ENCODE measurements around the gene FYN. TPM values are rescaled to one million over a fixed set of nuclear protein-coding genes. Genes with fewer than 3 reads are reported as not detected.

FYN gene
- total RNA-seq, 1 experiment from 2014 or later: 34.3 TPM

GRCh38 chr6:111679126-111679858, 194.0 kb downstream of the FYN start:
- Histone ChIP-seq H3K4me1 (ENCODE audit: insufficient read depth, low read length, poor library complexity, severe bottlenecking) (no peaks in the 10 kb centered on the region), H3K27me3 (replicated peaks; ENCODE audit: insufficient read depth, low read depth, low read length, poor library complexity) (no peaks in the 10 kb centered on the region), H3K4me3 (ENCODE audit: low read depth, low read length, poor library complexity, severe bottlenecking) (no peak overlapping the region), H3K9me3 (ENCODE audit: low read depth, low read length, poor library complexity, severe bottlenecking) (no peaks in the 10 kb centered on the region), H3K36me3 (ENCODE audit: insufficient read depth, low read length, poor library complexity, severe bottlenecking) (no peaks in the 10 kb centered on the region), H3K27ac (ENCODE audit: low read depth, low read length, poor library complexity, severe bottlenecking) (no peak overlapping the region)
- POLR2A ChIA-PET (ENCODE audit: low non-redundant PET): no interaction called here
- intact Hi-C loops (cut with micrococcal nuclease; ENCODE audit: unreplicated experiment): no loop called here
- TF ChIP-seq EZH2 (IDR thresholded peaks at IDR 0.05; ENCODE audit: borderline replicate concordance, low read depth, low read length, poor library complexity, severe bottlenecking) (no peak), CTCF (conservative IDR thresholded peaks at IDR 0.05; ENCODE audit: low read depth, low read length) (no peak)
- no TSS peak for BruUV-seq (replicated peaks)
- no peak for DNase-seq (ENCODE audit: low spot score)
- CTCF ChIA-PET: no interaction called here

GRCh38 chr6:111677249-111677990, 195.8 kb downstream of the FYN start:
- ChIA-PET CTCF (interaction anchor here (0.6 kb wide), 1 partner anchor 467 kb away, joined by 3 read pairs; no protein-coding TSS in a partner anchor), POLR2A (ENCODE audit: low non-redundant PET) (no interaction called here)
- Histone ChIP-seq H3K36me3 (ENCODE audit: insufficient read depth, low read length, poor library complexity, severe bottlenecking) (no peaks in the 10 kb centered on the region), H3K4me1 (ENCODE audit: insufficient read depth, low read length, poor library complexity, severe bottlenecking) (no peaks in the 10 kb centered on the region), H3K4me3 (ENCODE audit: low read depth, low read length, poor library complexity, severe bottlenecking) (no peak overlapping the region), H3K27ac (ENCODE audit: low read depth, low read length, poor library complexity, severe bottlenecking) (no peak overlapping the region), H3K27me3 (replicated peaks; ENCODE audit: insufficient read depth, low read depth, low read length, poor library complexity) (no peaks in the 10 kb centered on the region), H3K9me3 (ENCODE audit: low read depth, low read length, poor library complexity, severe bottlenecking) (no peaks in the 10 kb centered on the region)
- TF ChIP-seq CTCF (conservative IDR thresholded peaks at IDR 0.05; ENCODE audit: low read depth, low read length): no peak
- TF ChIP-seq EZH2 (IDR thresholded peaks at IDR 0.05; ENCODE audit: borderline replicate concordance, low read depth, low read length, poor library complexity, severe bottlenecking): no peak
- intact Hi-C loops (cut with micrococcal nuclease; ENCODE audit: unreplicated experiment): no loop called here
- no TSS peak for BruUV-seq (replicated peaks)
- DNase-seq (ENCODE audit: low spot score): no peak

GRCh38 chr6:111676383-111676782, 196.9 kb downstream of the FYN start:
- no TSS peak for BruUV-seq (replicated peaks)
- CTCF ChIA-PET: no interaction called here
- no peak for TF ChIP-seq CTCF (conservative IDR thresholded peaks at IDR 0.05; ENCODE audit: low read depth, low read length)
- TF ChIP-seq EZH2 (IDR thresholded peaks at IDR 0.05; ENCODE audit: borderline replicate concordance, low read depth, low read length, poor library complexity, severe bottlenecking): no peak
- intact Hi-C loops (cut with micrococcal nuclease; ENCODE audit: unreplicated experiment): no loop called here
- no peaks in the 10 kb centered on the region for H3K9me3 ChIP-seq (ENCODE audit: low read depth, low read length, poor library complexity, severe bottlenecking)
- POLR2A ChIA-PET (ENCODE audit: low non-redundant PET): no interaction called here
- no peak overlapping the region for H3K4me3 ChIP-seq (ENCODE audit: low read depth, low read length, poor library complexity, severe bottlenecking)
- H3K27me3 ChIP-seq (replicated peaks; ENCODE audit: insufficient read depth, low read depth, low read length, poor library complexity): no peaks in the 10 kb centered on the region
- DNase-seq (ENCODE audit: low spot score): no peak
- no peaks in the 10 kb centered on the region for H3K4me1 ChIP-seq (ENCODE audit: insufficient read depth, low read length, poor library complexity, severe bottlenecking)
- H3K36me3 ChIP-seq (ENCODE audit: insufficient read depth, low read length, poor library complexity, severe bottlenecking): no peaks in the 10 kb centered on the region
- no peak overlapping the region for H3K27ac ChIP-seq (ENCODE audit: low read depth, low read length, poor library complexity, severe bottlenecking)
